ENCODE measurements around the gene SH3RF3. TPM values are rescaled to one million over a fixed set of nuclear protein-coding genes. Genes with fewer than 3 reads are reported as not detected.

SH3RF3 gene
- total and polyA plus RNA-seq, 12 donors, result 0.72 to 19.1 (median 12.2) TPM

DNA sequence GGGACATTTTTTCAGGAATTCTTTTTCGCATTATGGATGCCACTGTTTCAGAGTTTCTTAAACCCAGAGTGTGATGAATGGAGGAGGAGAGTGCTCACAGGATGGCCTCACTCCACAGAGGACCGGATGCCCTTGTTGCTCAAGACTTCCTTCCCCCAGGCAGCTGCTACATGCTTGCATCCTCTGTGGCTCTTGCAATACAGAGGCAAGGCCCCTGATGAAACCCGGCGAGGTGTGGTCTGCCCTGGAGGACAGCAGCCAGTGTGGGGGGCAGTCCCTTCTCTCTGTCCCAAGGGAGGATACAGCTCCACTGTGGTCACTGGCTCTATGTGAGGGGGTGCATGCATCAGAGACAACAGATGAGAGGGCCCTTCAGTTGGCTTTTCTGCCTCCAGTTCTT, 109.6 kb downstream of the SH3RF3 start:
- TF ChIP-seq, protein P1, sequence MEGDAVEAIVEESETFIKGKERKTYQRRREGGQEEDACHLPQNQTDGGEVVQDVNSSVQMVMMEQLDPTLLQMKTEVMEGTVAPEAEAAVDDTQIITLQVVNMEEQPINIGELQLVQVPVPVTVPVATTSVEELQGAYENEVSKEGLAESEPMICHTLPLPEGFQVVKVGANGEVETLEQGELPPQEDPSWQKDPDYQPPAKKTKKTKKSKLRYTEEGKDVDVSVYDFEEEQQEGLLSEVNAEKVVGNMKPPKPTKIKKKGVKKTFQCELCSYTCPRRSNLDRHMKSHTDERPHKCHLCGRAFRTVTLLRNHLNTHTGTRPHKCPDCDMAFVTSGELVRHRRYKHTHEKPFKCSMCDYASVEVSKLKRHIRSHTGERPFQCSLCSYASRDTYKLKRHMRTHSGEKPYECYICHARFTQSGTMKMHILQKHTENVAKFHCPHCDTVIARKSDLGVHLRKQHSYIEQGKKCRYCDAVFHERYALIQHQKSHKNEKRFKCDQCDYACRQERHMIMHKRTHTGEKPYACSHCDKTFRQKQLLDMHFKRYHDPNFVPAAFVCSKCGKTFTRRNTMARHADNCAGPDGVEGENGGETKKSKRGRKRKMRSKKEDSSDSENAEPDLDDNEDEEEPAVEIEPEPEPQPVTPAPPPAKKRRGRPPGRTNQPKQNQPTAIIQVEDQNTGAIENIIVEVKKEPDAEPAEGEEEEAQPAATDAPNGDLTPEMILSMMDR (IDR thresholded peaks at IDR 0.05), result no peak
- TF ChIP-seq POLR2A (IDR thresholded peaks at IDR 0.05), result no peak
- DNase-seq, result peak; percentile 54 to 88 (median 76)
- H3K4me1 ChIP-seq (replicated peaks in 1 of 2), result peaks cover 18 to 51% of the 10 kb centered on the region in 2 donors
- intact Hi-C loops (cut with DNase I), result no loop called here
- H3K27ac ChIP-seq, result peak overlapping the region in 3 of 5 donors; percentile 32 to 74 (median 61)
- no peaks in the 10 kb centered on the region for H3K27me3 ChIP-seq
- WGBS, 4 donors, result 13 to 67% (median 51%) methylated on average over 1 to 4 of the region's 4 CpGs
- no peaks in the 10 kb centered on the region for H3K9me3 ChIP-seq (replicated peaks in 1 of 3)
- no peak overlapping the region for H3K4me3 ChIP-seq
- H3K36me3 ChIP-seq (replicated peaks in 1 of 2), result no peaks in the 10 kb centered on the region

DNA sequence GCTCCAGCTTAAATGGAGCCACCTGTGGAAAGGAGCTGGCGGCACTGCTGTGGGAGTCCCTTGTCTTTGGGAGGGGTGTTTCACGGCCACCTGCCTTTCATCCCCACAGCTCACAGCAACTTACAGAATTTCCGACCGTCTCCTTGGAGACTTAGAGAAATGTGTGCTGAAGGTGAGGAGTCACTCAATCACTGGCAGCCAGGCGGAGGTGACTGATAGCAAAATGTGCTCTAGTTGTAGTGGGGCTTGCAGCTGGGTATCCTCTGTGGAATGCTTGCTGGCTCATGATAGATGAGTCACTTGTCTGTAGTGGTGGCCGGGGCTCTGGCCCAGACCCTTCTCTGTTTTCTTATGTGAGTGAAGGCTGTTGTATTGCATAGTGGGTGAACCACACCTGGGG, 110.7 kb downstream of the SH3RF3 start:
- Histone ChIP-seq H3K9me3 (replicated peaks in 1 of 3) (no peaks in the 10 kb centered on the region), H3K27me3 (no peaks in the 10 kb centered on the region), H3K4me1 (replicated peaks in 1 of 2) (peaks cover 29 to 63% of the 10 kb centered on the region in 2 donors), H3K4me3 (no peak overlapping the region), H3K27ac (peak overlapping the region in 1 of 5 donors; percentile 74), H3K36me3 (replicated peaks in 1 of 2) (no peaks in the 10 kb centered on the region)
- intact Hi-C loops (cut with DNase I), result no loop called here
- WGBS, 4 donors, result 69 to 73% (median 72%) methylated on average over 3 to 6 of the region's 6 CpGs
- TF ChIP-seq POLR2A (IDR thresholded peaks at IDR 0.05), result no peak
- TF ChIP-seq, protein P1 (IDR thresholded peaks at IDR 0.05), result no peak
- peak in 4 of 7 donors; percentile 12 to 59 (median 36) for DNase-seq

DNA sequence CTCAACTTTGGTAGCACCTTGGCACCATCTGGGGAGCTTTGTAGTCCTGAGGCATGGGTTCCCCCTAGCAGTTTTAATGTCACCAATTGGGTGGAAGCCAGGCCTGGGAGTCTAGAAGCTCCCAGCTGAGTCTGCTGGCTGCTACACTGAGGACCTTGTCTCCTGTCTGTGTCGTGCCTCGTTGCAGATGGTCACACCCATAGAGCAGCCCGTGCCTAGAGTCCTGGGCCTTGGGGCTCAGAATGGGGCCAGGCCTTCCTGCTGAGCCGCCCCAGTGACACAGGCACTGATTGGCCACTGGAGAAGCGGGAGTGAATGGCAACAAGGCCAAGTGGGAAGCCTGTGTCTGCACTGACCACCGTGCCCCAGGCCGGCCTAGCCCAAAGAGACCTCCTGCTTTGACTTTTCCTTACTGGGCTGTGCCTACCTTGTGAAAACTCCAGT, 113.2 kb downstream of the SH3RF3 start:
- intact Hi-C loops (cut with DNase I), result no loop called here

GRCh38 chr2:109242654-109243331, 113.8 kb downstream of the SH3RF3 start:
- whole genome bisulfite sequencing, 4 donors, result 38 to 51% (median 49%) methylated on average over 11 to 12 of the region's 12 CpGs
- no peaks in the 10 kb centered on the region for H3K36me3 ChIP-seq (replicated peaks in 1 of 2)
- no peaks in the 10 kb centered on the region for H3K27me3 ChIP-seq
- intact Hi-C loops (cut with DNase I), result no loop called here
- peak overlapping the region; percentile 39 to 98 (median 88) for H3K27ac ChIP-seq
- peak; percentile 31 to 82 (median 75) for DNase-seq
- peak overlapping the region in 1 of 4 donors; percentile 12 for H3K4me3 ChIP-seq
- no peaks in the 10 kb centered on the region for H3K9me3 ChIP-seq (replicated peaks in 1 of 3)
- no peak for TF ChIP-seq POLR2A (IDR thresholded peaks at IDR 0.05)
- TF ChIP-seq, protein P1 (IDR thresholded peaks at IDR 0.05), result no peak
- peaks cover 44 to 72% of the 10 kb centered on the region in 2 donors for H3K4me1 ChIP-seq (replicated peaks in 1 of 2)

More for the DNA sequence above, 113.2 kb downstream of the SH3RF3 start:
- Histone ChIP-seq H3K36me3 (replicated peaks in 1 of 2) (no peaks in the 10 kb centered on the region), H3K9me3 (replicated peaks in 1 of 3) (no peaks in the 10 kb centered on the region), H3K27ac (peak overlapping the region; percentile 39 to 98 (median 88)), H3K4me3 (no peak overlapping the region), H3K4me1 (replicated peaks in 1 of 2) (peaks cover 39 to 67% of the 10 kb centered on the region in 2 donors), H3K27me3 (no peaks in the 10 kb centered on the region)
- peak; percentile 37 to 65 (median 46) for DNase-seq
- WGBS, 4 donors, result 58 to 100% (median 67%) methylated on average over 3 to 7 of the region's 7 CpGs
- TF ChIP-seq POLR2A (IDR thresholded peaks at IDR 0.05), result no peak
- TF ChIP-seq, protein P1 (IDR thresholded peaks at IDR 0.05), result peak in 1 of 6 experiments; percentile 4

Data from adrenal gland (tissue), 12 donors.